T1000 (cell line): ENCODE measurements around the gene SEPTIN2.
"Not testable (repeated sequence)": the region's sequence is repeated elsewhere in the genome, so short reads cannot be mapped to it uniquely, and the experiment has no call there.

Experiments used
- DNase-seq: peaks from one replicate; lab custom pipeline; 2025; ENCODE audit warnings: mixed read lengths; lab: John Stamatoyannopoulos, UW

SEPTIN2 gene

GRCh38 chr2:241350878-241351639 lies 35.3 kb downstream of the SEPTIN2 start:
- DNase-seq: no peak

GRCh38 chr2:241351640-241352031 lies 35.9 kb downstream of the SEPTIN2 start:
- no peak for DNase-seq

GRCh38 chr2:241352227-241352626 lies 36.5 kb downstream of the SEPTIN2 start:
- DNase-seq: no peak

GRCh38 chr2:241354668-241355658 lies 39.2 kb downstream of the SEPTIN2 start:
- DNase-seq: peak; percentile 64

- peak; percentile 96 for DNase-seq
Observed at GRCh38 chr2:241355983-241356870, 40.5 kb downstream of the SEPTIN2 start, which contains the start of gene FARP2. FARP2 (plus strand) TSS chr2:241356285; CDS start chr2:241373108, 16,823 bp downstream.

GRCh38 chr2:241356871-241357260 lies 41.1 kb downstream of the SEPTIN2 start:
- DNase-seq: no peak

- no peak for DNase-seq
Observed at GRCh38 chr2:241357531-241357930, 41.8 kb downstream of the SEPTIN2 start.

GRCh38 chr2:241358470-241358869 lies 42.7 kb downstream of the SEPTIN2 start:
- no peak for DNase-seq

- DNase-seq: no peak
Observed at GRCh38 chr2:241359481-241360045, 43.8 kb downstream of the SEPTIN2 start.

- no peak for DNase-seq
Observed at GRCh38 chr2:241363426-241363825, 47.7 kb downstream of the SEPTIN2 start.

GRCh38 chr2:241364781-241365180 lies 49.1 kb downstream of the SEPTIN2 start:
- no peak for DNase-seq

GRCh38 chr2:241366678-241367077 lies 51.0 kb downstream of the SEPTIN2 start:
- DNase-seq: no peak

GRCh38 chr2:241368643-241369042 lies 52.9 kb downstream of the SEPTIN2 start:
- no peak for DNase-seq

GRCh38 chr2:241372361-241372992 lies 56.8 kb downstream of the SEPTIN2 start:
- DNase-seq: no peak

GRCh38 chr2:241373446-241373845 lies 57.7 kb downstream of the SEPTIN2 start:
- no peak for DNase-seq

GRCh38 chr2:241373906-241374305 lies 58.2 kb downstream of the SEPTIN2 start:
- not testable (repeated sequence) for DNase-seq

GRCh38 chr2:241375300-241375699 lies 59.6 kb downstream of the SEPTIN2 start:
- no peak for DNase-seq

GRCh38 chr2:241376808-241377207 lies 61.1 kb downstream of the SEPTIN2 start:
- no peak for DNase-seq

GRCh38 chr2:241378816-241379215 lies 63.1 kb downstream of the SEPTIN2 start:
- no peak for DNase-seq
